HAP-1 (cell line): ENCODE measurements around the gene CFAP90.
A peak's percentile ranks its signal among the peaks of the same experiment; 100 is the strongest.

Experiments used
- DNase-seq, 2 experiments: peaks; one replicate each; pipeline ENCODE4 v3.0.0-alpha.2; 2016 to 2020; ENCODE audit warnings: low spot score in 2 of 2
- H3K27me3 ChIP-seq: fragments of 250-450 bp; sonication (Bioruptor Pico); 2 replicates; pipeline ENCODE4 v1.5.1; 2020; ENCODE audit warnings: low read depth, mild to moderate bottlenecking, moderate library complexity
- H3K36me3 ChIP-seq: fragments of 250-450 bp; sonication (Bioruptor Pico); replicated peaks from 2 replicates; pipeline ENCODE4 v1.5.1; 2020; ENCODE audit warnings: mild to moderate bottlenecking
- H3K4me1 ChIP-seq: fragments of 250-450 bp; sonication (Bioruptor Pico); 2 replicates; pipeline ENCODE4 v1.5.1; 2020; ENCODE audit warnings: mild to moderate bottlenecking
- H3K4me3 ChIP-seq: fragments of 250-450 bp; sonication (Bioruptor Pico); 2 replicates; pipeline ENCODE4 v1.5.1; 2020; ENCODE audit warnings: mild to moderate bottlenecking, moderate library complexity
- H3K9me3 ChIP-seq: fragments of 250-450 bp; sonication (Bioruptor Pico); 2 replicates; pipeline ENCODE4 v1.5.1; 2020; ENCODE audit warnings: mild to moderate bottlenecking, moderate library complexity
- in situ Hi-C: fragments of 300-500 bp; cut with MboI; formaldehyde crosslinking; loops from 3 replicates; pipeline ENCODE4 v1.14.3; 2020; ENCODE audit warnings: low sequenced_read_pairs, inconsistent platforms, mixed read lengths

Gene CFAP90

DNA sequence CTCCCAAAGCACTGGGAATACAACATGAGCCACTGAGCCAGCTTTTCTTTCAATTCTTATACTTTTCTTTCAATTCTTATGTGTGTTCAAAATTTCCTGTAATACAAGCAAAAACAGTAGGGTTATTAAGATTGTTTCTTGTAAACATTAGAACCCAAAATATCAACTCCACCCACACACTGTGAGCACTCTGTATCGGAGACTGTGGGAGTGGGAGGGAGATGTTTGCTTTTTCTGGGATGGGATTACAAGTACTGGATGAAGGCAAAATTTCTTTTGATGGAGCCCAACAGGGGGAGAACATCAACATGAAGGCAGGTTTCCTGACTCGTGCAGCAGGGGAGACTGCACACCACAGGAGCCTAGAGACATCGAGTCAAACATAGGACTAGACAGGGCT, 4.7 kb upstream of the CFAP90 start:
- no peak for DNase-seq

DNA sequence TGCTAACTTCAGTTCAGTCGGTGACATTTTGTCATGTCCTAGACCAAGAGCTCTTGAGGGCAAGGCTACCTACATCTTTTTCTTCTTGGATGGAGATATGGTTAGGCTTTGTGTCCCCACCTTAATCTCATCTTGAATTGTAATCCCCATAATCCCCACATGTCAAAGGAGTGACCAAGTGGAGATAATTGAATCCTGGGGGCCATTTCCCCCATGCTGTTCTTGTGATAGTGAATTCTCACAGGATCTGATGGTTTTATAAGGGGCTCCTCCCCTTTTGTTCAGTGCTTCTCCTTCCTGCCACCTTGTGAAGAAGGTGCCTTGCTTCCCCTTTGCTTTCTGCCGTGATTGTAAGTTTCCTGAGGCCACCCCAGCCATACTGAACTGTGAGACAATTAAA, 2.1 kb upstream of the CFAP90 start:
- no peaks in the 10 kb centered on the region for H3K36me3 ChIP-seq
- DNase-seq, result no peak
- in situ Hi-C loops, result loop anchor here (25.0 kb wide), 1 partner anchor 1091 kb away; no protein-coding TSS in a partner anchor
- no peaks in the 10 kb centered on the region for H3K9me3 ChIP-seq
- H3K4me1 ChIP-seq, result no peaks in the 10 kb centered on the region; the same call in 1 of the 2 replicates
- H3K27me3 ChIP-seq, result no peaks in the 10 kb centered on the region; the same call in 1 of the 2 replicates
- no peak overlapping the region for H3K4me3 ChIP-seq

More for the DNA sequence above, 4.7 kb upstream of the CFAP90 start:
- Histone ChIP-seq H3K27me3 (no peaks in the 10 kb centered on the region), H3K36me3 (peaks cover 18% of the 10 kb centered on the region), H3K4me1 (no peaks in the 10 kb centered on the region; the same call in 1 of the 2 replicates), H3K4me3 (no peak overlapping the region), H3K9me3 (no peaks in the 10 kb centered on the region)
- in situ Hi-C loops, result loop anchor here (25.0 kb wide), 1 partner anchor 1093 kb away; no protein-coding TSS in a partner anchor

DNA sequence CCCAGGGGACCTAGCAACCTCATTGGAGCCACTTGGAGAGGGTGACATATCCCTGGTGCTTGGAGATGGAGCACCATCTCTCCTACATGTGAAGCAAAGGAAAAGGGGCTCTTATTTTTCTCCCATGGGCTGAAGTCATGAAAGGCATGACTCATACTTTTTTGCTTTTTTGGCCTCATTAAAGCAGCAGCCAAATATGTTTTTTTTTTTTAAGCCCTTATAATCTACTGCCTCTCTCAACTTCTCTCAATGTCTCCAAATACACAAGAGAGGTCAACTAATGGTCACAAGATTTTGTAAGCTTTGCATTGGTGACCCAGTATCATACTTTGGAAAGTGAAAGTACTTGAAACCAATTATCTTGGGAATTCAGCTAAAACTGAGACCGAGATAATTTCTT, 1.6 kb upstream of the CFAP90 start:
- Histone ChIP-seq H3K4me3 (no peak overlapping the region), H3K9me3 (no peaks in the 10 kb centered on the region), H3K4me1 (no peaks in the 10 kb centered on the region; the same call in 1 of the 2 replicates), H3K27me3 (no peaks in the 10 kb centered on the region; the same call in 1 of the 2 replicates), H3K36me3 (no peaks in the 10 kb centered on the region)
- in situ Hi-C loops, result loop anchor here (25.0 kb wide), 1 partner anchor 1090 kb away; no protein-coding TSS in a partner anchor
- no peak for DNase-seq

DNA sequence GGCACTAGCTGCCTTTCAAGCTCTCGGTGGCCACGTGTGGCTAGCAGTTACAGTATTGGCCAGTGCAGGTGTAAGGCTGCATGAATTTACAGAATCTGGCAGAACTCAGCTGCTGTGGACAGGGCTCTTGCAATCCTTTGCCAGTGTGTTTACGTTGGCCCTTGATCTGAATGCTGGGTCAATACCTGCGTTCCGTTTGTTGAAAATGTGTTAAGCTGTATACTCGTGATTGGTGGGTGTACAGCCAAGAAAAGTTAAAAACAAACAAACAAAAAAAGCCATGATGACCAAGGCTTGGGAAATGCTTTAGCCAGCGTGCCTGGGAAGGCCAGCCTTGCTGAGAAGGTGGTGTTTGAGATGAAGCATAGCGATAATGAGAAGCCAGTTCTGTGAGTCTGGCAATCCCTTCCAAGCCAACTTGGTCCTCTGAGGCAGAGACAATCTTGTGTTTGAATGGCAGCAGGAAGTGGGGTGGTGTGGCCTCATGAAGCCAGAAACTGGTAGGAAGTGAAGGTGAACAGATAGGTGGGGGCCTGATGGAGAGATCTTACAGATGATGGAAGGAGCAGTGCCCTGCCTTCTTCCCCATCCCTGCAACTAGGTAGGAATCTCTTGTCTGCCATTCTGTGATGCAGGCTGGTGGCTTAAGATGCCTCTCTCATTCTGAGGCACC, 820 bp upstream of the CFAP90 start:
- DNase-seq, result no peak
- no peaks in the 10 kb centered on the region for H3K36me3 ChIP-seq
- H3K4me3 ChIP-seq, result no peak overlapping the region
- no peaks in the 10 kb centered on the region for H3K9me3 ChIP-seq
- no peaks in the 10 kb centered on the region; the same call in 1 of the 2 replicates for H3K4me1 ChIP-seq
- in situ Hi-C loops, result loop anchor here (25.0 kb wide), 1 partner anchor 1089 kb away; no protein-coding TSS in a partner anchor
- H3K27me3 ChIP-seq, result no peaks in the 10 kb centered on the region; the same call in 1 of the 2 replicates

DNA sequence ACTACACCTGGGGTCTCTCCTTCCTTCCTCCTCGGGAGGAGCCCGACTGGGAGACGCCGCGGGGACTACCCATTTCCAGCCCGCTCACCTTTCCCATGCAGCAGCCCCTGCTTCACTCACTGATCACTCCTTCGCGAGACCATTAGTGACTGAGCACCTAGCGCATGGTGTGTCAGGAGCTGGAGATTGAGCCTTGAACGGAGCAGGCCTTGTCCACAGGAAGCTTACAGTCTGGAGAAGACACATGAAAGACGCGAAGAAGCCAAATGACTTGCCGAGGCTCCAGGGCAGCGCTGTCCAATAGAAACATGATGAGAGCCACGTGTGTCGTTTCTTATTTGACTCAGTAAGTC, 283 bp upstream of the CFAP90 start:
- Histone ChIP-seq H3K4me3 (peak overlapping the region; percentile 41), H3K27me3 (no peaks in the 10 kb centered on the region; the same call in 1 of the 2 replicates), H3K36me3 (no peaks in the 10 kb centered on the region), H3K4me1 (no peaks in the 10 kb centered on the region; the same call in 1 of the 2 replicates), H3K9me3 (no peaks in the 10 kb centered on the region)
- in situ Hi-C loops, result loop anchor here (25.0 kb wide), 1 partner anchor 1089 kb away; no protein-coding TSS in a partner anchor
- DNase-seq, result no peak

DNA sequence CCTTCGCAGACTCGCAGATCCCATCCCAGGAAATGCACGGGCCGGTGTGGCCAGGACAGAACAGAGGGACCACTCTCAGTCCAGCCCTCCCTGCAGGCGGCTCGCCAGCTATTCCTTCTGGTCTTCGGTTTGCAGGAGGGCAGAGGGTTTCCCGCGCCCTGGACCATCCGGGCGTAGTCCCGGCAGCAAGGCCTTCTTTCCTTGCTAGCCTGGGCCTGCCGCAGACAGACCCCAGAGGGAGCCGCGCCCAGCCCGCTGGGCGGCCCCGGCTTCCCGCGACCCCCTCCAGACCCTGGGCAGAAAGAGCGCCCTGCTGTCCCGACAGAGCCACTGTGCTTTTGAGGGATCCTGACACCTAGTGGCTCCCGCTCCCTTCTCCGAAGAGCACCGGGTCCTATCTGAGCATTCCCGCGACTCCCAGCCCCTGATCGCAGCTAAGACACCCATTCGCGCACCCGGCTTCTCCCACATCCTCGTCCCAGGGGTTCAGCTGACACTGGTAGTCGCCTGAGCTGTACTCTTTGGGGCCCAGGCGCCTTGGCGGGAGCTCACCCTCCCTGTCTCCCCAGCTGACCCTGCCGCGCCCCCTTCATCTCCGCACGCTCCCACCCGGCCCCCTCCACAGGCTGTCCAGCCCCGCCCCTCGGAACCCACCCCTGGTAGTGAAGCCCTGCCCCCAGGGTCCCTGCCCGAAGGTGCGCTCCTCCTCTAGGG, 1.1 kb downstream of the CFAP90 start:
- peak; percentile 21 to 48 for DNase-seq
- Histone ChIP-seq H3K4me1 (no peaks in the 10 kb centered on the region; the same call in 1 of the 2 replicates), H3K36me3 (no peaks in the 10 kb centered on the region), H3K27me3 (no peaks in the 10 kb centered on the region; the same call in 1 of the 2 replicates), H3K4me3 (peak overlapping the region; percentile 29), H3K9me3 (no peaks in the 10 kb centered on the region)
- in situ Hi-C loops, result loop anchor here (25.0 kb wide), 1 partner anchor 1088 kb away; no protein-coding TSS in a partner anchor

DNA sequence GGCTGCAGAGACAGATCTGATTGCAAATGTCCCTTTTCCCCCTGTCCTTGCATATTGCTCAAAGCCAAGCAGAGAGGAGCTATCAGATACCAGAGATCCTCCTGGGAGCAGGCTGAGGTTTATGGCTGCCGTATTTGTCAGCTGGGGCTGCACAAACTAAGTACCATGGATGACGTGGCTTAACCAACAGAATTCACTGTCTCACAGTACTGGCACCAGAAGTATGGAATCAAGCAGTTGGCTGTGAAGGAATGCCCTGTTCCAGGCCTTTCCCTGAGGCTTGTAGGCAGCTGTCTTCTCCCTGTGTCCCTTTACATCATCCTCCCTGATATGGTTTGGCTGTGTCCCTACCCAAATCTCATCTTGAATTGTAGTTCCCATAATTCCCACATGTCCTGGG, 2.6 kb downstream of the CFAP90 start:
- no peaks in the 10 kb centered on the region; the same call in 1 of the 2 replicates for H3K4me1 ChIP-seq
- in situ Hi-C loops, result no loop called here
- no peaks in the 10 kb centered on the region for H3K9me3 ChIP-seq
- H3K4me3 ChIP-seq, result no peak overlapping the region
- H3K27me3 ChIP-seq, result peaks cover 5% of the 10 kb centered on the region; the same call in 1 of the 2 replicates
- no peak for DNase-seq
- H3K36me3 ChIP-seq, result no peaks in the 10 kb centered on the region

DNA sequence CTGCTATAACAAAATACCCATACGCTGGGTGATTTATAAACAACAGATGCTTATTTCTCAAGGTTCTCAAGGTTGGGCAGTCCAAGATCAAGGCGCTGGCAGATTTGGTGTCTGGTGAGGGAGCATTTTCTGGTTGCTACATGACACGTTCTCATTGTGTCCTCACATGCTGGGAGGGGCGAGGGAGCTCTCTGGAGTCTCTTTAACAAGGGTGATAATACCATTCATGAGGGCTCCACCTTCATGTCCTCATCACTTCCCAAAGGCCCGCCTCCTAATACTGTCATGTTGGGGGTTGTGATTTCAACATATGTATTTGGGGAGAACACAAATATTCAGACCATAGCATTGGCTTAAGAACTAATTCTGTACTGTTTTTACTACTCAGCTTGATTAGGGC, 4.6 kb downstream of the CFAP90 start:
- Histone ChIP-seq H3K4me3 (no peak overlapping the region), H3K4me1 (no peaks in the 10 kb centered on the region; the same call in 1 of the 2 replicates), H3K27me3 (peaks cover 5% of the 10 kb centered on the region; the same call in 1 of the 2 replicates), H3K9me3 (no peaks in the 10 kb centered on the region), H3K36me3 (no peaks in the 10 kb centered on the region)
- DNase-seq, result no peak
- in situ Hi-C loops, result no loop called here

DNA sequence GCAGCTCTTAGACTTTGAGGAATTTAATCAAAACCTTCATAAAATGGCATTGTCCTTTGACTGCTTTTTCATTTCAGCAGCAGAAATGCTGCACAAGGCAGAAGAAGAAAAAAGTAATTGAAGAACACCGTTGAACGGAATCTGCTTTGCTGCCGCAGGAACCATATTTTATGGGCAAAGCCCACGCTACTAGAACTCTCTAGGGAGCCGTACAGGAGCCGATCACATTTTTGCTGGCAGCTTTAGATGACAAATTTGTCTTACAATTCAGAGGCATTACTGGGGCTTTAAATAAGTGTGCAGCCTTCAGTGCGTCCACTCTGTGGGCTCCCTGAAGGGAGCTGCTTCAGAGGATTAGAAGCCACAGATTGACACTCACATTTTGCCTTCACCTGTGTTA, 5.4 kb downstream of the CFAP90 start:
- H3K27me3 ChIP-seq, result peaks cover 5% of the 10 kb centered on the region; the same call in 1 of the 2 replicates
- in situ Hi-C loops, result no loop called here
- H3K36me3 ChIP-seq, result no peaks in the 10 kb centered on the region
- no peaks in the 10 kb centered on the region for H3K9me3 ChIP-seq
- no peak for DNase-seq
- no peaks in the 10 kb centered on the region for H3K4me1 ChIP-seq
- H3K4me3 ChIP-seq, result no peak overlapping the region

DNA sequence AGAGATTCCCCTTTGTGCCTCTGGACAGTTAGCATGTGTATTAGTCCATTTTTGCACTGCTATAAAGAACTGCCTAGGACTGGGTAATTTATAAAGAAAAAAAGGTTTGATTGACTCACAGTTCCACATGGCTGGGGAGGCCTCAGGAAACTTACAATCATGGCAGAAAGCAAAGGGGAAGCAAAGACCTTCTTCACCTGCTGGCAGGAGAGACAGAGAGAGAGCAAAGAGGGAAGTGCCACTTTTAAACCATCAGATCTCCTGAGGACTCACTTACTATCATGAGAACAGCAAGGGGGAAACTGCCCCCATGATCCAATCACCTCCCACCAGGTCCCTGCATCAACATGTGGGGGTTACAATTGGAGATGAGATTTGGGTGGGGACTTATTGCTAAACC, 6.0 kb downstream of the CFAP90 start:
- Histone ChIP-seq H3K4me1 (no peaks in the 10 kb centered on the region), H3K27me3 (peaks cover 5% of the 10 kb centered on the region; the same call in 1 of the 2 replicates), H3K9me3 (no peaks in the 10 kb centered on the region), H3K4me3 (no peak overlapping the region), H3K36me3 (no peaks in the 10 kb centered on the region)
- in situ Hi-C loops, result no loop called here
- no peak for DNase-seq

DNA sequence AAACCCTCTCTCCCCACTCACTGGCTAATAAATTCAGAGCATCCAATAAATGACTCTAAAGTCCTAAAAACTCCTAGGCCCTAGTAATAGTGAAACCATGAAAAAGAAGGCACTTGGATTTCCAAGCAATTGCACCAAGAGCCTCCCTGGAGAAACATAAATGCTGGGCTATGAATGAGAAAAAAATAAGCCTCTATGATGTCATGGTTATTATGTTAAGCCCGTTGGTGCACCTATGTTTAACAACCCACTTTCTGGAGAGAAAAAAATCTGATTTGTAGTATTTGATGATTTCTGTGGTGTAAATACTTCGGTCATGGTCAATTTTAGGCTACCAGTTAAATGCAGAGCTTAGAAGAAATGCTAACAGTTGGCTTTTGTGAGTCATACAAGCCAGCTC, 8.4 kb downstream of the CFAP90 start:
- in situ Hi-C loops, result no loop called here
- H3K4me1 ChIP-seq, result no peaks in the 10 kb centered on the region
- H3K9me3 ChIP-seq, result no peaks in the 10 kb centered on the region
- no peaks in the 10 kb centered on the region for H3K36me3 ChIP-seq
- no peak for DNase-seq
- H3K27me3 ChIP-seq, result peaks cover 5% of the 10 kb centered on the region; the same call in 1 of the 2 replicates
- H3K4me3 ChIP-seq, result no peak overlapping the region

DNA sequence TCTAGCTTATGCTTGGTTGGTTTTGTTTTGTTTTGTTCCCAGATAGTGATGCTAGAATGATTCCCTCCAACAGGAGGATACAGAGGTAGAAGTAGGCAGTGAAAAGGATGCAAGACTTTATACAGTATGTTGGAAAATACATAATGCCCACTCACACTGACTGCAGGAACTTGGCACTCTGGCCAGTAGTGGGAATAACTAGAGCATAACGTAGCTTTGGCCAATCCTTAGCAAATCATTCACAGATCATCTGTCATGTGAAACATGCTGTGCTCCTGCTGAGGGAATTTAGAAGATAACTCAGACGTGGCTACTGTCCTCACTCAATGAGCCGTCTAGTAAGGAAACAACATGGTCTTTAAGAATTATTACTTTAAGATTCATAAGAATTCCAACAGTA, 13.5 kb downstream of the CFAP90 start:
- no peaks in the 10 kb centered on the region for H3K36me3 ChIP-seq
- DNase-seq, result no peak
- H3K4me3 ChIP-seq, result no peak overlapping the region
- no peaks in the 10 kb centered on the region for H3K27me3 ChIP-seq
- H3K4me1 ChIP-seq, result no peaks in the 10 kb centered on the region
- H3K9me3 ChIP-seq, result no peaks in the 10 kb centered on the region
- in situ Hi-C loops, result no loop called here

DNA sequence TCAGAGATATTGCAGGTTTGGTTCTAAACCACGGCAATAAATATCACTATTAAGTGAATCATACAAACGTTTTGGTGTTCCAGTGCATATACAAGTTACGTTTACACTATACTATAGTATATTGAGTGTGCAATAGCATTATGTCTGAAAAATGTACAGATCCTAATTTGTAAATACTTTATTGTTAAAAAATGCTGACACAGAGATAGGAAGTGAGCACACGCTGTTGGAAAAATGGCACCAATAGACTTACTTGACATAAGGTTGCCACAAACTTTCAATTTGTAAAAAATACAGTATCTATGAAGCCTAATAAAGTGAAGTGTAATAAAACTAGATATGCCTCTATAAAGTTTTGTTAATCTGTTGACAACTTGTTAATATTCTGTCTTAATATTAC, 16.0 kb downstream of the CFAP90 start:
- no peak for DNase-seq
- Histone ChIP-seq H3K36me3 (no peaks in the 10 kb centered on the region), H3K4me3 (no peak overlapping the region), H3K9me3 (no peaks in the 10 kb centered on the region), H3K4me1 (no peaks in the 10 kb centered on the region), H3K27me3 (no peaks in the 10 kb centered on the region)
- in situ Hi-C loops, result no loop called here

DNA sequence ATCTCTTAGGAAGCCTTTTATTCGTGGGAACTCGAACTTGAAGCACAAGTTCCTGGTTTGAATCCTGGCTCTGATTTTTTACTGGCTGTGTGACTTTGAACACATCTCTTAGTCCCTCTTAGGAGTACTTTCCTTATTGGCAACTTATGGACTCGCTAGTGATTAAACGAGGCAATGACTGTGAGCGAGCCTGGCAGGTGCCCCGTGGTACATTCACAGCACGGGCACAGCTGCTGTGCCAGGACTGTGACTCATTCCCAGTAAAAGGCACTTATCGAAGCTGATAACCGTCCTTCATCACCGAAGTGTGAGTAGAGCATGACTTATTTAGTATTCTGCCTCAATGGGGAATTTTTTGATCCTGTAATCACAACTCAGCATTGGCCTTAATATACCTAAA, 22.7 kb downstream of the CFAP90 start:
- in situ Hi-C loops, result no loop called here
- Histone ChIP-seq H3K27me3 (no peaks in the 10 kb centered on the region), H3K4me3 (no peak overlapping the region), H3K36me3 (no peaks in the 10 kb centered on the region), H3K9me3 (no peaks in the 10 kb centered on the region), H3K4me1 (no peaks in the 10 kb centered on the region)
- no peak for DNase-seq
